Measurements from ENCODE around the gene GAS2. TPM values are rescaled to one million over a fixed set of nuclear protein-coding genes. Genes with fewer than 3 reads are reported as not detected.

Gene GAS2
- total and polyA plus RNA-seq, 2 donors from 2014 or later, result 4.5 to 6.8 TPM

GRCh38 chr11:22769081-22769480, 102.7 kb downstream of the GAS2 start:
- Histone ChIP-seq H3K27me3 (ENCODE audit: control insufficient read depth, insufficient read depth, low read length) (no peaks in the 10 kb centered on the region), H3K9me3 (ENCODE audit: control insufficient read depth in 2 of 3, insufficient read depth in 1 of 3, low read length in 3 of 3) (no peaks in the 10 kb centered on the region), H3K9ac (ENCODE audit: low read length in 3 of 3) (no peak overlapping the region), H3K4me3 (ENCODE audit: low read length in 3 of 3) (no peak overlapping the region), H3K27ac (ENCODE audit: low read depth in 2 of 2, low read length in 2 of 2) (no peak overlapping the region), H3K36me3 (ENCODE audit: control insufficient read depth in 2 of 3, insufficient read depth in 3 of 3, low read length in 3 of 3) (no peaks in the 10 kb centered on the region), H3K4me1 (ENCODE audit: control insufficient read depth in 2 of 3, insufficient read depth in 2 of 3, low read depth in 1 of 3, low read length in 3 of 3) (no peaks in the 10 kb centered on the region)
- DNase-seq (no peak), FAIRE-seq (no peak)
- TF ChIP-seq CTCF (IDR thresholded peaks at IDR 0.05; ENCODE audit: borderline replicate concordance, extremely low read depth, insufficient read depth), result no peak
- intact Hi-C loops (cut with DNase I), result no loop called here

- no peak for FAIRE-seq
- no peak overlapping the region for H3K27ac ChIP-seq (ENCODE audit: low read depth in 2 of 2, low read length in 2 of 2)
Measured at GRCh38 chr11:22774716-22775115, 108.3 kb downstream of the GAS2 start.

GRCh38 chr11:22775248-22775647, 108.8 kb downstream of the GAS2 start:
- no peak for DNase-seq
- intact Hi-C loops (cut with DNase I), result no loop called here
- Histone ChIP-seq H3K27ac (ENCODE audit: low read depth in 2 of 2, low read length in 2 of 2) (no peak overlapping the region), H3K4me1 (ENCODE audit: control insufficient read depth in 2 of 3, insufficient read depth in 2 of 3, low read depth in 1 of 3, low read length in 3 of 3) (no peaks in the 10 kb centered on the region), H3K36me3 (ENCODE audit: control insufficient read depth in 2 of 3, insufficient read depth in 3 of 3, low read length in 3 of 3) (no peaks in the 10 kb centered on the region), H3K27me3 (ENCODE audit: control insufficient read depth, insufficient read depth, low read length) (no peaks in the 10 kb centered on the region), H3K9me3 (ENCODE audit: control insufficient read depth in 2 of 3, insufficient read depth in 1 of 3, low read length in 3 of 3) (no peaks in the 10 kb centered on the region), H3K9ac (ENCODE audit: low read length in 3 of 3) (no peak overlapping the region), H3K4me3 (ENCODE audit: low read length in 3 of 3) (no peak overlapping the region)
- no peak for TF ChIP-seq CTCF (IDR thresholded peaks at IDR 0.05; ENCODE audit: borderline replicate concordance, extremely low read depth, insufficient read depth)
- no peak for FAIRE-seq

More at GRCh38 chr11:22774716-22775115, 108.3 kb downstream of the GAS2 start:
- no peaks in the 10 kb centered on the region for H3K4me1 ChIP-seq (ENCODE audit: control insufficient read depth in 2 of 3, insufficient read depth in 2 of 3, low read depth in 1 of 3, low read length in 3 of 3)
- intact Hi-C loops (cut with DNase I), result no loop called here
- H3K4me3 ChIP-seq (ENCODE audit: low read length in 3 of 3), result no peak overlapping the region
- TF ChIP-seq CTCF (IDR thresholded peaks at IDR 0.05; ENCODE audit: borderline replicate concordance, extremely low read depth, insufficient read depth), result no peak
- H3K9ac ChIP-seq (ENCODE audit: low read length in 3 of 3), result no peak overlapping the region
- no peaks in the 10 kb centered on the region for H3K27me3 ChIP-seq (ENCODE audit: control insufficient read depth, insufficient read depth, low read length)
- H3K9me3 ChIP-seq (ENCODE audit: control insufficient read depth in 2 of 3, insufficient read depth in 1 of 3, low read length in 3 of 3), result no peaks in the 10 kb centered on the region
- DNase-seq, result no peak
- no peaks in the 10 kb centered on the region for H3K36me3 ChIP-seq (ENCODE audit: control insufficient read depth in 2 of 3, insufficient read depth in 3 of 3, low read length in 3 of 3)

GRCh38 chr11:22778642-22779041, 112.2 kb downstream of the GAS2 start:
- DNase-seq, result no peak
- Histone ChIP-seq H3K9me3 (ENCODE audit: control insufficient read depth in 2 of 3, insufficient read depth in 1 of 3, low read length in 3 of 3) (no peaks in the 10 kb centered on the region), H3K36me3 (ENCODE audit: control insufficient read depth in 2 of 3, insufficient read depth in 3 of 3, low read length in 3 of 3) (no peaks in the 10 kb centered on the region), H3K27me3 (ENCODE audit: control insufficient read depth, insufficient read depth, low read length) (no peaks in the 10 kb centered on the region), H3K4me3 (ENCODE audit: low read length in 3 of 3) (no peak overlapping the region), H3K4me1 (ENCODE audit: control insufficient read depth in 2 of 3, insufficient read depth in 2 of 3, low read depth in 1 of 3, low read length in 3 of 3) (no peaks in the 10 kb centered on the region), H3K9ac (ENCODE audit: low read length in 3 of 3) (no peak overlapping the region), H3K27ac (ENCODE audit: low read depth in 2 of 2, low read length in 2 of 2) (no peak overlapping the region)
- intact Hi-C loops (cut with DNase I), result no loop called here
- FAIRE-seq, result no peak
- TF ChIP-seq CTCF (IDR thresholded peaks at IDR 0.05; ENCODE audit: borderline replicate concordance, extremely low read depth, insufficient read depth), result no peak
